Activated CD4-positive, alpha-beta T cell treated with anti-CD3 and anti-CD28 coated beads, Interleukin-2, amount 50 U/mL, for 48 hours (primary cell): Measurements from ENCODE around the gene PML.
"Not testable (repeated sequence)": the region's sequence is repeated elsewhere in the genome, so short reads cannot be mapped to it uniquely, and the experiment has no call there.

Source experiments
- DNase-seq, 2 experiments: peaks; one replicate each; pipeline ENCODE4 v3.0.0-alpha.2; 2020

The PML gene

GRCh38 chr15:73959012-73959581, 35.4 kb upstream of the PML start:
- DNase-seq = no peak

GRCh38 chr15:73959801-73960200, 34.7 kb upstream of the PML start:
- no peak for DNase-seq

DNA sequence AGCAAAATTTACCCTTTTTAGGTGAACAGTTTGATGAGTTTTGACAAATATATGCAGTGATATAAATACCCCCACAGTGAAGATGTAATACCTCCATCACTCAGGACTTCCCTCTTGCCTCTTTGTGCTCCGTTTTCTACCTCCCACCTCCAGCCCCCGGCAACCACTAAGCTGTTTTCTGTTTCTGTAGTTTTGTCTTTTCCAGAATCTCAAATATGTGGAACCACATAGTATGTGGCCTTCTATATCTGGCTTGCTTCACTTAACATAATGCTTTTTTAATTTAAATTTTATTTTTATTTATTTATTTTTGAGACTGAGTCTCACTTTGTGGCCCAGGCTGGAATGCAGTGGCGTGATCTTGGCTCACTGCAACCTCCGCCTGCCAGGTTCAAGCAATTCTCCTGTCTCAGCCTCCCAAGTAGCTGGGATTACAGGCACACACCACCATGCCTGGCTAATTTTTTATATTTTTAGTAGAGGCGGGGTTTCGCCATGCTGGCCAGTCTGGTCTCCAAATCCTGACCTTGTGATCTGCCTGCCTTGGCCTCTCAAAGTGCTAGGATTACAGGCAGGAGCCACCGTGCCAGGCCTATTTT, 33.9 kb upstream of the PML start:
- not testable (repeated sequence) for DNase-seq

- DNase-seq = no peak
Observed at GRCh38 chr15:73962433-73962832, 32.1 kb upstream of the PML start.

- peak; percentile 92 to 94 for DNase-seq
Observed at GRCh38 chr15:73964736-73965093, 29.8 kb upstream of the PML start.

GRCh38 chr15:73965094-73965757, 29.3 kb upstream of the PML start:
- peak; percentile 77 to 84 for DNase-seq

DNA sequence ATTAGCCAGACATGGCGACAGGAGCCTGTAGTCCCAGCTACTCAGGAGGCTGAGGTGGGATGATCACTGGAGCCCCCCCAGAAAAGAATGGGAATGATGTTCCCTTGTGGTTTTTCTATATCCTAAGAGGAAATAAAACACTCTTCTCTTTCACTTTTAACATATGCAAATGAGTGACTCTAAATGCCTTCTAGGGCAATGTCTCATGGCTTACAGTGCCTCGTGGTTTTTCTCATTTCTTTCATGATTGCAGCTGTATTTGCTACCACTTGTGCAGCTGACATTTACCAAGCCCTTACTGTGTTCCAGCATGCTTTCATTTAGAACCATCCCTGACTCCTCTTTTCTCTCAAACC, 28.8 kb upstream of the PML start:
- peak in 1 of 2 experiments; percentile 15 for DNase-seq

- no peak for DNase-seq
Observed at GRCh38 chr15:73968461-73968860, 26.1 kb upstream of the PML start.

GRCh38 chr15:73969151-73969759, 25.3 kb upstream of the PML start:
- DNase-seq = no peak

GRCh38 chr15:73972984-73973682, 21.4 kb upstream of the PML start:
- DNase-seq = peak; percentile 87 to 89

GRCh38 chr15:73973683-73974200, 20.8 kb upstream of the PML start:
- not testable (repeated sequence) for DNase-seq

DNA sequence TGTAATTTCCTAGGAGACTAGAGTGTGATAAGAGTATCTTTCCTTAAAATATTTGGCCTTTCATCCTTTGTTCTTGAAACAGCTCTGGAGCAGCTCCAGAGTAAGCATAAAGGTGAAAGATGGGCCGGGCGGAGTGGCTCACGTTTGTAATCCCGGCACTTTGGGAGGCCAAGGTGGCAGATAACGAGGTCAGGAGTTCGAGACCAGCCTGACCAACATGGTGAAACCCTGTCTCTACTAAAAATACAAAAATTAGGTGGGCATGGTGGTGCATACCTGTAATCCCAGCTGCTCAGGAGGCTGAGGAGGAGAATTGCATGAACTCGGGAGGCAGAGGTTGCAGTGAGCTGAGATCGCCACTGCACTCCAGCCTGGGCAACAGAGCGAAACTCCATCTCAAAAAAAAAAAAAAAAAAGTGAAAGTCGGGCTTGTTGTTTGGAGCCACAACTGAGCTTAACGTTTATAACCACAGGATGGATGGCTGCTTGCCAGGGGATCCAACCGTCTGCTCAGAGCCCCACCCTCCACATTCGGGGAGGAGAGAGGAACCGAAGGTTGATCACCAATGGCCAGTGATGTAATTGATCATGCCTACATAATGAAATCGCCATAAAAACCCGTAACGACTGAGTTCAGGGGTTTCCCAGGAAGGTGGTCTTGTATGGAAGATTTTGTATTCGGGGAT, 18.9 kb upstream of the PML start:
- DNase-seq = peak in 1 of 2 experiments; percentile 49

- no peak for DNase-seq
Observed at GRCh38 chr15:73978896-73979295, 15.6 kb upstream of the PML start.

DNA sequence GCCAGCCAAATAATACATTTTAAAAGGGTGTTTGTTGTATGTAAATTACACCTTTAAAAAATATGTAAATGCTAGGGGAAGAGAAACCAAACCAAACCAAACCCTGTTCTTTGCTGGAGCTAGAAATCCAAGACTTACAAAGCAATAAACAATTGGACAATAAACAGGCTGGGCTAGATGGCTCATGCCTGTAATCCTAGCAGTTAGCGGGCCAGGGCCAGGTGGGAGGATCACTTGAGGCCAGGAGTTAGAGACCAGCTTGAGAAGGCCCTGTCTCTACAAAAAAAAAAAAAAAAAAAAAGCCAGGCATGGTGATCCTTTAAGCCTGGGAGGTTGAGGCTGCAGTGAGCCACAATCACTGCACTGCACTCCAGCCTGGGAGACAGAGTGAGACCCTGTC, 14.9 kb upstream of the PML start:
- no peak for DNase-seq

DNA sequence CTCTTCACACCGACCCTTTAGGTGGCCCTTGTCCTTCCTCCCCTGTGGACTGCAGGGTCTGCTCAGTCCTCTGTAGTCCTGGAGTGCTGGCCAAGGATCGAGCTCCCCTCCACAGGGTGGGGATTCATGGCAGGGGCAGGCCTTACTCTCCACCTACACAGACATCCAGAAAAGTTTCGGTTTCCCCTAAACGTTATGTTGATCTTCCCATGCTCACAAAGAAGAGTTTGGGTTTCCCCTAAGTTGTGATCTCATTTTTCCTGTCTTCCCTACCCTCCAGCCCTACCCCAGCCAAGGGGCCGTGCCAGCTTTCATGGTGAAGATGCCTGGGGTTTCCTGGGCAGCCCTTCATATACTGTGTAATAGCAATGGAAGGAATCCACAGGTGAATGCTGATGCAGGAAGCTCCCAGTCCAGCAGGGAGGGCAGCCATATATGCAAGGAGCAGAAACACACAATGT, 12.7 kb upstream of the PML start:
- DNase-seq = peak in 1 of 2 experiments; percentile 37

- peak; percentile 52 to 60 for DNase-seq
Observed at GRCh38 chr15:73982222-73982962, 12.1 kb upstream of the PML start.

- no peak for DNase-seq
Observed at GRCh38 chr15:73983211-73983727, 11.2 kb upstream of the PML start.

- DNase-seq = no peak
Observed at GRCh38 chr15:73983773-73984172, 10.7 kb upstream of the PML start.

DNA sequence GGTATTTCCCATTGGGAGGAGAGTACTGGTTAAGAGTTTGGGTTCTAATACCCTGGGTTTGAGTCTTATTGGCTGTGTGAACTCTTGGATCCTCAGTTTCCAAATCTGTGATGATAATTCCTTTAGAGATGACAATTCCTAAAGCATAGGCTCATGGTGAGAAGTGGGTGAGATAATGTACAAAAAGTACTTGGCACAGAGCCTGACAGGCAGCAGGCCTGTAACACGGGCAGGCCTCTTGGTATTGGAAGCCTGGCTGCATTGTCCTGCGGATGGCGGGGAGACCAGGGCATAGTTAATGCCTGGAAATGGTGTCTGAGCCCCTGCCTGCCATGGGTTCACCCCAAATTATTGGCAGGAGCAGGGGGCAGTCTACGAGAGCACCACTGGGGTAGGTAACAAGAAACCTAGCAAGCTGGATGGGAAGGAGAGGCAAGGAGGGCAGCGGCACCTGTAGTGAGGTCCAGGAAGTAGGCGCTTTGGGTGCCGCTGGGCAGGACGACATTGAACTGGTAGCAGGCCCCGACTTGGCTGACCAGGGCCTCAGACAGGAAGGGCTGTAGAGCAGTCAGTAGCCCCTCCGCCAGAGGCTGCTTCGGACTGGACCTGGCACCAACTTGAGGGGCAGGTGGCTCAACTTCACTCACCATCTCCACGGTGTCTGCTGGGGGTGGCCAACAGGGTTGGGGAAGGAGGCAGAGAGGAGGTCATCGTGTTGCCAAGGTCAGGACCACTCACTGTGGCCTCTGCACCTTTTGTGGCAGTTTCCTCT, 10.1 kb upstream of the PML start:
- DNase-seq = no peak

GRCh38 chr15:73985101-73985873, 9.2 kb upstream of the PML start:
- no peak for DNase-seq
